WERI-Rb-1 (cell line): ENCODE measurements around the gene WNT7B.

Source experiments
- DNase-seq: peaks from one replicate; pipeline ENCODE4 v3.0.0-alpha.2; 2020
- H3K27ac ChIP-seq: fragments of 250-450 bp; sonication (Bioruptor Pico); 2 replicates; pipeline ENCODE4 v1.5.1; 2020; ENCODE audit warnings: mild to moderate bottlenecking, moderate library complexity
- H3K27me3 ChIP-seq: fragments of 250-450 bp; sonication (Bioruptor Pico); 2 replicates; pipeline ENCODE4 v1.5.1; 2021; ENCODE audit warnings: mild to moderate bottlenecking, low read depth, moderate library complexity; ENCODE audit not compliant: insufficient read depth, severe bottlenecking
- H3K36me3 ChIP-seq: fragments of 250-450 bp; sonication (Bioruptor Pico); 2 replicates; pipeline ENCODE4 v1.5.1; 2020; ENCODE audit warnings: mild to moderate bottlenecking, moderate library complexity
- H3K4me3 ChIP-seq: 2 replicates; pipeline ENCODE4 v1.5.1; 2011; ENCODE audit warnings: low read depth, mild to moderate bottlenecking, control low read depth, low read length
- H3K9me3 ChIP-seq: fragments of 250-450 bp; sonication (Bioruptor Pico); 2 replicates; pipeline ENCODE4 v1.5.1; 2021; ENCODE audit warnings: mild to moderate bottlenecking, moderate library complexity; ENCODE audit not compliant: severe bottlenecking
- CTCF ChIP-seq: IDR thresholded peaks from 2 replicates; pipeline ENCODE4 v1.5.1; 2011; ENCODE audit warnings: low read depth, mild to moderate bottlenecking, control low read depth, inconsistent platforms, low read length

The WNT7B gene

DNA sequence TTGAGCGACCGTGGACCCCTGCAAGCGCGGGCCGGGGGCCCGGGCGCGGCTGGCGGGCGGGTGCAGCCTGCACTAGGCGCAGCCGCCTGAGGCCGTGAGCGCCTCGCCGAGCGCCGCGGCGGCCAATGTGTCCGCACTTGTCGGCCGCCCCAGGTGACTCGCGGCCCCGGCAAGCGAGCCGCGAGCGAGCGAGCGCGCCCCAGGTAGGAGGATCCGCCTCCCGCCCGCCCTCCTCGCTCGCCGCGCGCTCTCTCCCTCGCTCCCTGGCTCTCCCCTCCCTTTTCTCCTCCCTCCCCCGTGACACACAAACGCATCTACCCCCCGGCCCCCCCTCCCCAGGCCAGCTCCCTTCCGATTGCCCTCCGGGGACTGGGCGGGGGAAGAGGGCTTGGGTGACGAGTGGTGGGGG lies at the start of gene WNT7B:
TSS of gene WNT7B (minus strand) at position 160 of the 409 bp plus-strand sequence. CDS start 408 bp downstream, outside the sequence.
- Histone ChIP-seq H3K9me3 (no peaks in the 10 kb centered on the region), H3K27me3 (peaks cover 52% of the 10 kb centered on the region), H3K36me3 (no peaks in the 10 kb centered on the region), H3K4me3 (peak within 1 kb of the TSS; percentile 22), H3K27ac (no peak within 1 kb of the TSS)
- no peak for DNase-seq
- no peak for TF ChIP-seq CTCF

- H3K4me3 ChIP-seq: no peak overlapping the region
- no peaks in the 10 kb centered on the region for H3K36me3 ChIP-seq
- H3K27ac ChIP-seq: no peak overlapping the region
- no peaks in the 10 kb centered on the region for H3K9me3 ChIP-seq
- no peaks in the 10 kb centered on the region for H3K27me3 ChIP-seq
- TF ChIP-seq CTCF: no peak
- no peak for DNase-seq
Observed at GRCh38 chr22:46025973-46026898, 49.3 kb upstream of the WNT7B start.

- Histone ChIP-seq H3K9me3 (no peaks in the 10 kb centered on the region), H3K4me3 (no peak overlapping the region), H3K36me3 (no peaks in the 10 kb centered on the region), H3K27ac (no peak overlapping the region), H3K27me3 (no peaks in the 10 kb centered on the region)
- no peak for TF ChIP-seq CTCF
- no peak for DNase-seq
Observed at GRCh38 chr22:46025225-46025972, 48.4 kb upstream of the WNT7B start.

DNA sequence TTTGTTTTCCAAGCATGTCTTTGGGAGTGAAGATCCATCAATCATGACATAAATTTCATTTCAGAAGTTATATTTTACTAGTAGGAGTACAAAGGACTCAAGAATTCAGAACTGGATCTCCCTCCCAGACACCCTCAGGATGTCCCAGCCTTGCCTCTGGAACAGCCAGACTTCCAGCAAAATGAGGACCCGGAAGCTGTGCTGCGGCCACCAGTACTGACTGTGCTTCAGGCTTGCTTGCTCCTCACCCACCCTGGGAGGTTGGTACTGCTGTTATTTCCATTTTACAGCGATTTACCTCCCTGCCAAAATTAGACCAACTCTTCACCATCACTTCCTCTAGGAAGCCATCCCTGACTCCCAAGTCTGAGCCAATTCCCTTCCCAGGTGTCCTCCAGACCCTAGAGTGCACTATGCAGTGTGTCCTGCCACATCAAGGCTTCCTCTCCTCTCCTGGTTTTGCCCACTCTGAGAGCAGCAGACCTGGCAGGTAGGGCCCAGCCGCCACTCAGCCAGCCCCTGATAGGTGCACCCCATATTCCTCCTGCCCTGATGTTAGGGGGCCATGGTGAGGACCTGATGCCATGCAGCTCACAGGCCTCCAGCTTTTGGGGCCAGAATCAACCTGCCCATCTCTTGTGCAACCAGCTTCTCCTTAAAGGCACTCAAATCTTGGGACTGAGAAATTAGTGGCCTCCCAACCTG lies 47.3 kb upstream of the WNT7B start:
- no peak for TF ChIP-seq CTCF
- DNase-seq: no peak
- no peak overlapping the region for H3K27ac ChIP-seq
- H3K9me3 ChIP-seq: no peaks in the 10 kb centered on the region
- H3K4me3 ChIP-seq: no peak overlapping the region
- H3K27me3 ChIP-seq: no peaks in the 10 kb centered on the region
- H3K36me3 ChIP-seq: no peaks in the 10 kb centered on the region

DNA sequence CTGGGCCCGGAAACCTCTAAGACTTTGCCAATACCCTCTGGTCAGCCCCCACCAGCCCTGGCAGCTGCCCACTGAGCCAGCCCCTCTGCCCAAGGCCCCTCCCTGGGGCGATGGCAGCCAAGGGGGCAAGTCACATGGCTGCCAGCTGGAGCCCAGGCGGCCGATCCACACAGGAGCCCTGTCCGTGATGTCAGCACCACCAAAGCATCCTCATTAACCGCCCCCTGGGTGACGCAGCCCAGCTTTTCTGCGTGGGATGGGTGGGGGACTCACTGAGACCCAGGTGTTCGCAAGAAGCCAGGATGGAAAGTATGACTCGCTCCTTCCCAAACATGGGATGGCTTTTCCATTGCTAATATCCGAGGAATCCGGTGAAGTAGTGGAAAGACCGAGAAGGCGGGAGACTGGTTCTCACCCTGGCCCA lies 46.6 kb upstream of the WNT7B start:
- no peak for TF ChIP-seq CTCF
- H3K27ac ChIP-seq: no peak overlapping the region
- DNase-seq: no peak
- no peak overlapping the region for H3K4me3 ChIP-seq
- no peaks in the 10 kb centered on the region for H3K27me3 ChIP-seq
- no peaks in the 10 kb centered on the region for H3K9me3 ChIP-seq
- H3K36me3 ChIP-seq: no peaks in the 10 kb centered on the region
